HG03571 (cell line): ENCODE data around the gene DPYSL3.
"Not testable (repeated sequence)": the region's sequence is repeated elsewhere in the genome, so short reads cannot be mapped to it uniquely, and the experiment has no call there.

ENCODE experiments used
- ATAC-seq: cut with Tn5 transposase; IDR thresholded peaks from one replicate; pipeline ENCODE4 v1.9.1; 2021; ENCODE audit not compliant: unreplicated experiment

The DPYSL3 gene

DNA sequence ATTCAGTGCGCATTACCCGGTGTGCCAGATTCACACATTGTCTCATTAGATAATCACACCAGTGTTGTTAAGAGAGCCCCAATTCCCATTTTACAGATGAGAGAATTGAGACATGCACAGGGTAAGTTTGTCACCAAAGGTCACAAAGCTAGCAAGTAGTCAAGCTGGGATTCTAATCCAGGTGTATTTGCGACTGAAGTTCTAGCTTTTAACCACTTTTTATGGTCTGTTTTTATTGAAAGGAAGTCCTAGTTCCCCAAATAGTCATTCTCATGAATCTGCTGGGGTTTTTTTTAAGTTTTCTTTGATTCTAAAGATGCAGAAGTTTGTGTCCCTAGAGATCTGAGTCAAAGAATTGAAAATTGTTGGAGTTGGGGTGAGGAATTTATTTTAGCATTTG lies 136.5 kb downstream of the DPYSL3 start:
- ATAC-seq, result no peak

DNA sequence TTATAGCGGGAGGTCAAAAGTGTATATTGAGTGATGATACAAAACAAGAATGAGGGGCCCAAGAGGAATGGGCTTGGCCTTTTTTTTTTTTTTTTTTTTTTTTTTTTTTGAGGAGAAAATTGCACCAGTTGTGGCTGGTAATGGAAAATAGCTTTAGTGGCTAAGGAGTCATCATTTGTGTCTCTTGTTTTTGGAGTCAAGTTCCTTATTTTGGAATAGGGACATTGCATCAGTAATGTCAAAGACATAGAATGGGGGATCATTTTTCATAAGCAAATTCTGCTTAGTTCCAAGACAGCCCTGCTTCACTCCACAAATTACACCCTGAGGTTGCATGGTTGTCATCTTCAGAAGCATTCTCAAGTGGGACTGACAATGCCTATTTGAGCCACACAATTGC lies 137.7 kb downstream of the DPYSL3 start:
- ATAC-seq, result no peak

DNA sequence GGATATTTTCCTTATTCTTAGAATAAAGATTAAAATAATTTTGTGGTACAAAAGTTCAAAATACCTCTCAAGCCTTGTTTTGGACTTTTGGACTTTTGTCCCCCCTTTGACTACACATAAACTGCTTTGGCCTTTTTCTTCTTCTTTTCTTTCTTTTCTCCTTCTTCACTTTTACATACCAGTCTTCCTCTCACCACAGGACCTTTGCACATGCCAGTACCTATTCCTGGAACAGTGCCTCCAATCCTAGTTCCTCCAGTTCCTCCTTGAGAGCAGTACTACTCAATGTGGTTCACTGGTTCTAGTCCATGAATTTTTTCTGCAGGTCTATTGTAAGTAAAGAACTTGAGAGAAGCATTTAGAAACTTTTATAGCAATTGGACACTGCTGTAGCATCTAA lies 138.6 kb downstream of the DPYSL3 start:
- ATAC-seq, result no peak

DNA sequence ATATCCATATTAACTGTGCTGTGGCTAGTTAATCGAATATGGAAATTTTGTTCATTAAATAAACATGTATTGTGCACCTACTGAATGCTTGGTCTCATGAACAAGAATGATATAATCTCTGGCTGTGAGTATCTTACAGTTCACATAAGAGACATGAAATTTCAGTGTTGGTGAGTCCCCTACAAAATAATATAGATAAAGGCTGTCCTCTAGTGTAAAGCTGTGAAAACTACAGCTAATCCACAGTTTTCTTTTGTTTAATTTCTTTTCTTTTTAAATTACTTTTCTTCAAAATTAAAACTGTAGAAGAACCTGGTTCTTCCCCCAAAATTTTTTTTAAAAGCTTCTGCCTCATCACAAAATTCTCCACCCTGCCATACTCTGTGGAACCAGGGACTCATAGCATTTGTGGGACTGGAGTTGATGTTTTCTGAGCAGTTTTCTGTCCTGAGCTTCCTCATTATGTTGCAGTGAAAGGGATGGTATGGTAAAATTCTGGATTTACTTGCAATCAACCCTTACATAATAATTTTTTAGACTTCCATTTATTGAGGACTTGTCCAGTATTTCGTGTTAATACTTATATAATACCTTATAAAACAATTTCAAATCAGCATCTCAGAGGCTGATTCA lies 140.0 kb downstream of the DPYSL3 start:
- no peak for ATAC-seq

DNA sequence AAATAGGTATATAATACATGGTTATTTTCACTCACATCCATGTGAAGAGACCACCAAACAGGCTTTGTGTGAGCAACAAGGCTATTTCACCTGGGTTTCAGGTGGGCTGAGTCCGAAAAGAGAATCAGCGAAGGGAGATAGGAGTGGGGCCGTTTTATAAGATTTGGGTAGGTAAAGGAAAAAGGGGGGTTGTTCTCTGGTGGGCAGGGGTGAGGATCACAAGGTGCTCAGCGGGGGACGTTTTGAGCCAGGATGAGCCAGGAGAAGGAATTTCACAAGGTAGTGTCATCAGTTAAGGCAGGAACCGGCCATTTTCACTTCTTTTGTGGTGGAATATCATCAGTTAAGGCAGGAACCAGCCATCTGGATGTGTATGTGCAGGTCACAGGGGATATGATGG lies 142.5 kb downstream of the DPYSL3 start:
- ATAC-seq, result not testable (repeated sequence)

DNA sequence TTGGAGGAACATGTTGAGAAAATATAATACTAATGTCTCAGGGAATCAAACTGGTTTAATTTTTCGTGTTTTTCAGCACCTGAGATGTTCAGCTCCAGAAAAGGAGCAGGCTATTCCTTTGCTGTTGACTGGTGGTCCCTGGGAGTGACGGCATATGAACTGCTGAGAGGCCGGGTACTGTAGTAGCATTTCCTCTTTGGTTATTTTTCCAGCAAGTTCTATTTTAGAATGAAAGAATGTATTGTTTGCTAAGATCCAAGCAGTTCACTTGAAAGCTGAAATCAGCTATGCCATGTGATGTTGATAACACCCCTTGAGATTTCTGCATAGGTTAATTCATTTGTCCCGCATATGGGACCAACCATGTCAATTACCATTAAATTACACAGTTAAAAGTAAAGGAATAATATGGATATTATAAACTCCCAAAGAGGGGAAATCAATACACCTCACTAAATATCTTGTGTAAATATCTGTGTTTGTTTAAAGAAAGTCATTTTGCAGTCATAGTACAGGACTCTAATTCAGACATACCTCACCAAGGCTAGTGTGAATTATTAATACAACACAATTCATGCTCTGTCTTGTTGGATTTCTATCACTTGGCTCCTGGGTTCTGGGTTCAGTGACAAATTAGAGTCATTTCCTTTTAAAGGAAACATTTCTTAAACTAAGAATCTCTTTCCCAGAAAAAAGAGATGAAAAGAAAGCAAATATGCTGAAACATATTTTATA lies 148.3 kb downstream of the DPYSL3 start:
- ATAC-seq, result no peak

DNA sequence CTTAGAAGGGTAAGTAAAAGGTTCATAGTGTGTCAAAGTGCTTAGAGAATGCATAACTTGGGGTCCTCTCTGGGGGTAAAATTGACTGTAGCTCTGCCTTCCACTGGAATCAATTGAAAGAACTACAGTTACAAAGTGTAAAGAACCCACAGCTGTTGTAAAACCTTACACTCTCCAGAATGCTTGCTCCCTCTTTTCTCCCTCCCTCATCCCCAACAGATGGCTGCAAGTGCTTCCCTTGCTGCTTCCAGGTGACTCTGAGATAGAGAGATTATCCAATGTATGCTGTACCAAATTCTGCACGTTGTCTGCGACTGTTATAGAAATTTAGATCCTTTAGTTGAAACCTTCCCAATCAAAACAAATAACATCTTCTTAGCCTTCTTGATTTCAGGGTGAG lies 149.1 kb downstream of the DPYSL3 start:
- no peak for ATAC-seq

DNA sequence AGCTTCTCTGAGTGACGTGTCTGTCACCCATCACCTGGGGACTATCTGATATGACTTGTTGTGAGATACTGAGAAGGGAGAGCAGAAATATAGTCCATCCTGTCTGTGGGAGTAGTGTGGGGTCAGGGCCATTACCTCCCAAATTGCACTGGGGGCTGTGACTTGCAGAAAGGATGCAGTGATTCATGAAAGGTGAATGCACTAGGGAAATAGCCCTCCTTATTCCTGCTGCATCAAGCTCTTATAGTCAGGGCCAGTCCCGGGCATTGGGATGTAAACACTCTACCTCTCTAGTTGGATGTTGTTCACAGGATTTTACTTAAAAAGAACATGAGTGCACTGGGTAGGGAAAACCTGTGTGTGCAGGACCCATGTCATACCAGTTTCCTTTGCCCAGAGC lies 150.3 kb downstream of the DPYSL3 start:
- no peak for ATAC-seq

DNA sequence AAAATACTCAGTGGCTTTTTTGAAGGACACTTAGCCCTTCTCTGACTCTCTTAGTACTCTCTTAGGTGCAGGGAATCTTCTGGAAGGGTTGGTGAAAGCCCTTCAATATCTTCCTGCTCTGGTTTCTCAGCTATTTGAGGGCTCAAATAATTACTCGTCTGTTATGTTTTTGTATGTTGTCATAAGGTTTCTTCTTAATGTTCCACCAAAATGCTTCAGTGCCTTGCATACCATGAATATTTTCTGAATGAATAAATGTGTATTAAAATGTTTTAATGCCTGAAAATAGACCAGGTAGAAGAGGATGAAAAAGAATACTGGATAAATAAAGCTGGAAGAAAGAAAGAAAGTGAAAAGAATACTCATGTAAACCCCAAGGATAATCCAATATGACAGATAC lies 150.8 kb downstream of the DPYSL3 start:
- ATAC-seq, result no peak

DNA sequence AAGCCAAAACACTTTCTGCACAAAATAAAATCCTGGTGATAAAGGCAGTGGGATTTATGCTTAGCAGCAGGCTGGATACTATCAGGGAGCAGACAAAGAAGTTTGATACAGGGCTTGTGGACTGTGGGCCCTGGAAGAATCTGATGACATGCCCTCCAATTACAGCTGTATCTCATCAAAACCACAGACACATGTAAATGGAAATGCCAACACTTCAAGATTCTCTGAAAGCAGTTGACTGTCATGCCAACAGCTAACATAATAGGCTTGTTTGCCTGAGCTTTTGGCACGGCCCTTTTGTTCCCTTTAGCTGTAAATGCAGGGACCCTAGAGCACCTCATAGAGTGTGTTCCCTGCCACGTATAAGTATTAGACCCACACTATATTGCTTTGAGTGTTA lies 160.6 kb downstream of the DPYSL3 start:
- ATAC-seq, result no peak

DNA sequence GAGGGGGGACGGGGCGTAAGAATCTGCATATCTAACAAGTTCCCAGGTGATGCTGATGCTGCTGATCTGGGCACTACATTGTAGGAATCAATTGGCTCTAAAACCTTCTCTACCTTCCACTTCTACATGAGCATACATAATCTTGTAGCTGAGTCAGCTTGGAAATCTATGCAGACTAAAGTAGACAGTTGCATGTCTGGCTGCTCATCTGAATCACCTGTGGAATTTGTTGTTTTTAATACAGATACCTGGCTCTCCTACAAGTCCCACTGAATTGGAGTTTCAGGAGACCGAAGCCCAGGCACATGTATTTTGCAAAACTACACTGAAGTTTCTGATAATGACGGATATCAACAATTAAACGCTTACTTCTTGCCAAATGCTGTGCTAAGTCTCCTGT lies 161.4 kb downstream of the DPYSL3 start:
- no peak for ATAC-seq

DNA sequence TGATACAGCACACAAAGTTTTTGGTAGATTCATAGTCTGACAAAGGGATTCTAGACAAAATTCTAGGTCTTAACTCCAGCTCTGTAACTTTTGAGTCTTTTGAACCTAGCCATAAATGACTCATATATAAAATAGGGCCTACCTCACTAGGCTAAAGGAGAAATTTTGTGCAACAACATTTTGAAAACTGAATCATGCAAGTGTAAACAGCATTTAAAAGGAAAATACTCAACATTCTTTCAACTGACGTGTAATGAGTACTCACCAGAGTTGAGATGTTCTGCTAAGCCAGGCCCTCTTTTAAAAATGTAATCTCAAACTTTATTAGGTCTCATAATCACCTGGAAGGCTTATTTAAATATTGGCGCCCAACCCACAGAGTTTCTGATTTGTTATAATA lies 161.8 kb downstream of the DPYSL3 start:
- ATAC-seq, result no peak

DNA sequence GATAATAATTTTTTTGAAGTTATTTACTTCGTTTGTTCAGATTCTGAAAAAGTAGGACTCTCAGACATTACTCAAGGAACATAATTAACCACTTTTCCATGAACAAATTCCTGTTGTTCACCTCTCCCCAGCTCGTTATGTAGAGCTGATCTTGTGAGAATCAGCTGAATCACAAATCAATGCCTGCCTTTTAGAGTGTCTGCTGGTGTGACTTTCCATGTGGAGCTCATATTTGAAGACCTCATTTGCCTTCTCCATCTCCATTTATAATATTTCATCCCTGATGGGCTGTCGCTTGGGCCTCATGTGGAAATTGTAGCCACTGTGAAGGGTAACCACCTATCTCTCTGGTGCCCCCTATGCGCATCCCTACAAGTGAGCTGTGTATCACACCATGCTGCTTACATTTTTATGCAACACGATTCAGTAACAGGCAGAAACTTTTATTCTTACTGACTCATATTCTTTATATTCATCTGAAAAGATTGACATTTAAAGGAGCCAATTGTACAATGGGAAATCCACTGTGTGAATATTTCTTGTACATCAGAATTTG lies 163.8 kb downstream of the DPYSL3 start:
- ATAC-seq, result no peak

DNA sequence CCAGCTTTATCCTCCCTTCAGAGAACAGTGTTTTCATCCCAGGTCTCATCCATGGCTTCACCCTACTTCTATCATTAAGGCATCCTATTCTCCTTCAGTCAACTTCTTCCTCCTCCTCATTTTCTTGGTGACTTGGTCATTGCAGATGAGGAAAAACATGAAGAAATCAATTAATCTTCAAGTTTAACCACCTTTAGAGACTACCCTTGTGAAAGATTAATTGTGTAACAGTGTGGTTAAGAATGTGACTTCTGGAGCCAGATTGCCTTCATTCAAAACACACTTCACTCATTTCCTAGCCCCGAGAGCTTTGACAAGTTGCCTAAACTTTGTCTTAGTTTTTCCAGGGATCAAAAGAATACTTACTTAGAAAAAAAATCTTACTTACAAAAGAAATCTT lies 165.0 kb downstream of the DPYSL3 start:
- ATAC-seq, result no peak

DNA sequence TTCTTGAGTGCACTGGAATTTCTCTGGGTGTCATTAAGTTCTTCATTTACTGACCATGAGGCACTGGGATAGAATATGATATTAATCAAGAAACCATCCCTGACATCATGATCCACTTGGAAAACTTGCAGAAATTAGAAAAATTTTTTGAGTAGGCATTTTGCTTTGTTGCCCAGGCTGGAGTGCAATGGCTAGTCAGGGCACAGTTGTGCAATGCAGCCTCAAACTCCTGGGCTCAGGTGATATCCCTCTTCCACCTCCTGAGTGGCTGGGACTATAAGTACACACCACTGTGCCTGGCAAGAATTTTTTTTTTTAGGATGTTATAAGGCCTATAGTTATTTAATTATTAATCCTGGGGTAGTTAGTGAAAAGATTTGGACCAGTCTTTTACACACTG lies 168.5 kb downstream of the DPYSL3 start:
- no peak for ATAC-seq

DNA sequence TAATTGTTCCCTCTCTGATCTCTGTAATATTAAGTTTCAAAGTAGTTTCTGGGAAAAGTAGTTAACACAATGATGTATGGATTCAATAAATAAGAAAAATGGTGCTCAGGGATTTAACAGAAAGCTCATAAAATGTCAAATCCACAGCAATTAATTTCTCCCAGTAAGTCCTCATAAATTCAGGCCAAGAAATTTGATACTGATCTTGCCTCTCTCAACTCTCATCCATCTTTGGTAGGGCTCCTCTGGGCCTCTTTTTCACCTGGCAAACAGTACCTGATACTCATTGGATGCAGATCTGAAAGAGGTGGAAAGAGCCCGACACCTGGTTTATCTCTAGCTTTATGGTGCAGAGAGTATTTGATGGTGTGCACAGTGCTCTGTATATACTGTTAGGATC lies 168.9 kb downstream of the DPYSL3 start:
- ATAC-seq, result no peak
